ENCODE results near the gene KIF16B.
"Not testable (repeated sequence)": the region's sequence is repeated elsewhere in the genome, so short reads cannot be mapped to it uniquely, and the experiment has no call there.

KIF16B gene

DNA sequence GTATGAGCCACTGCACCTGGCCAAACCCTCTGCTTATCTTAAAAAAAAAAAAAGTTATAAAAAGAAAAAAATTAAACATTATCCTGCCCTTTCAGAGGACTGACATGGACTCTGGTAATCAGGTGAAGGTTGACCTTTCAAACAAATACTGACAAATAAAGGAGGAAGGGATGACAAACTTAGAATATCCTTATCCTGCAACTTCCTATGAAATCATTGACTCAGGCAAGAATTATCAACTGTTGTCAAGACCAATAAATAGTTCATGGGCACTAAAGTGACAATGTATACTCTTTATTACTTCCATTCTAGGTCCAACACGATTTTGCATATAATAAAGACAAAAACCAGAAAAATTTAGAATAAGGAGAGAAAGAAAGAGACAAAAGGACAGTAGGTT is 117.9 kb downstream of the KIF16B start:
- Histone ChIP-seq H3K27ac (ENCODE audit: low read depth, low read length) (no peak overlapping the region), H3K4me3 (ENCODE audit: low read depth, low read length) (no peak overlapping the region), H3K36me3 (ENCODE audit: insufficient read depth, low read length) (no peaks in the 10 kb centered on the region), H3K4me1 (ENCODE audit: control insufficient read depth, insufficient read depth, low read length, unreplicated experiment) (peaks cover 18% of the 10 kb centered on the region), H3K27me3 (ENCODE audit: insufficient read depth, low read length) (no peaks in the 10 kb centered on the region), H2AFZ (ENCODE audit: low read length, unreplicated experiment) (no peak overlapping the region), H3K79me2 (ENCODE audit: control insufficient read depth, insufficient read depth, low read length, unreplicated experiment) (no peaks in the 10 kb centered on the region)

DNA sequence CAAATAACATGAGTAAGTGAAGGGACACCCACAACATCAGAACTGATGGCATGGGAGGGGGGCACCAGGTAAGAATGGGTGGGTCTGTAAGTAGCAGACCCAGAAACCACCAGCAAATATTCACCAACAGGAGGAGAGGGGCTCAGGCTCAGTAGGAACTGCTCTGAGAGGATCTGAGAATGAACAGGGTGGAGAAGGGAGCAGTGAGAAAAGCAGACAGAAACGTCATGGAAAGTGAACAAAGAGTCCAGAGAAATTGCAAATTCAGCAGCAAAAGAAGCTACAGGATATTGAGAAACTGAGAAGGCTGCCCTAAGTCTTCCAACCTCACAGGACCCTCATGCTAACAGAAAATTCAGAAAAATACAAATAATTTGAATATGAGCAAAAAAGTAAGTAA is 121.3 kb downstream of the KIF16B start:
- H3K4me3 ChIP-seq (ENCODE audit: low read depth, low read length), result no peak overlapping the region
- no peak overlapping the region for H3K27ac ChIP-seq (ENCODE audit: low read depth, low read length)
- no peak overlapping the region for H2AFZ ChIP-seq (ENCODE audit: low read length, unreplicated experiment)
- no peaks in the 10 kb centered on the region for H3K79me2 ChIP-seq (ENCODE audit: control insufficient read depth, insufficient read depth, low read length, unreplicated experiment)
- H3K36me3 ChIP-seq (ENCODE audit: insufficient read depth, low read length), result no peaks in the 10 kb centered on the region
- H3K27me3 ChIP-seq (ENCODE audit: insufficient read depth, low read length), result no peaks in the 10 kb centered on the region
- no peaks in the 10 kb centered on the region for H3K4me1 ChIP-seq (ENCODE audit: control insufficient read depth, insufficient read depth, low read length, unreplicated experiment)

DNA sequence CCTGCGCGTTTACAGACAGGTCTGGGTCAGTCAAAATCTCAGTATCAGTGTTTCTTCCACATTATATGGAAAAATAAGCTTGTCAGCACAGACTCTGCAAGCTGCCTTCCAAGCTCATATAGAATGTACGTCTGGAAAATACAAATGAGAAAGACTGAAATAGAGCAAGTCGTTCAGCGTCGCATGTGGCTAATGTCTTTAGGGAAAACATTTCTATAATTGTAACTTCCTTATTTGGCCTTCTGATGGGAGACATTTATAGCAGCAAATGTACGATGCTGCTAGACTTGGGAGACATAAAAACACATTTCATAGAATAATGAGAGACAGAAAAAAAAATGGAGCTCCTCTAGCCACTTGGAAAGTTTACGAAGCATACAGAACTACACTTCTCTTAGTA is 122.2 kb downstream of the KIF16B start:
- Histone ChIP-seq H3K4me1 (ENCODE audit: control insufficient read depth, insufficient read depth, low read length, unreplicated experiment) (no peaks in the 10 kb centered on the region), H3K27me3 (ENCODE audit: insufficient read depth, low read length) (no peaks in the 10 kb centered on the region), H3K36me3 (ENCODE audit: insufficient read depth, low read length) (no peaks in the 10 kb centered on the region), H3K79me2 (ENCODE audit: control insufficient read depth, insufficient read depth, low read length, unreplicated experiment) (no peaks in the 10 kb centered on the region), H3K4me3 (ENCODE audit: low read depth, low read length) (no peak overlapping the region), H3K27ac (ENCODE audit: low read depth, low read length) (no peak overlapping the region), H2AFZ (ENCODE audit: low read length, unreplicated experiment) (no peak overlapping the region)

DNA sequence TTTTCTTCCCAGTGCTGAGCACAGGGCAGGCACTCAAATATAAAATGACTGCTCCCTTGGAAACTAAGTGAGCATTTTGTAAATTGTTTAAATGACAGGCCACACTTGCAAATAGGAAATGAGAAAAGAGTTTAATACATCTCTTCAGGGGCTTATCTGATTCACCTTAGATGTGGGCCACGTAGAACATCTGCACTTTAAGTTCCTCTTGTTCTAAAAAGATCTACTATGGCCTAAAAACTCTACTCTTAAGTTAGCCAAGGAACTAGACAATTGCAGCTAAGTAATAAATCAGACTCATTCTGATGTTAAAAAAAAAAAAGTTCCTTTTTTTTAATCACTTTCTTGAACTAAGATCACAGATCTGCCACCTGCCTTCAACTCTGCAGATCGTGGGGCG is 126.3 kb downstream of the KIF16B start:
- Histone ChIP-seq H3K27ac (ENCODE audit: low read depth, low read length) (no peak overlapping the region), H3K36me3 (ENCODE audit: insufficient read depth, low read length) (no peaks in the 10 kb centered on the region), H3K79me2 (ENCODE audit: control insufficient read depth, insufficient read depth, low read length, unreplicated experiment) (no peaks in the 10 kb centered on the region), H3K27me3 (ENCODE audit: insufficient read depth, low read length) (no peaks in the 10 kb centered on the region), H3K4me1 (ENCODE audit: control insufficient read depth, insufficient read depth, low read length, unreplicated experiment) (no peaks in the 10 kb centered on the region), H2AFZ (ENCODE audit: low read length, unreplicated experiment) (no peak overlapping the region), H3K4me3 (ENCODE audit: low read depth, low read length) (no peak overlapping the region)

DNA sequence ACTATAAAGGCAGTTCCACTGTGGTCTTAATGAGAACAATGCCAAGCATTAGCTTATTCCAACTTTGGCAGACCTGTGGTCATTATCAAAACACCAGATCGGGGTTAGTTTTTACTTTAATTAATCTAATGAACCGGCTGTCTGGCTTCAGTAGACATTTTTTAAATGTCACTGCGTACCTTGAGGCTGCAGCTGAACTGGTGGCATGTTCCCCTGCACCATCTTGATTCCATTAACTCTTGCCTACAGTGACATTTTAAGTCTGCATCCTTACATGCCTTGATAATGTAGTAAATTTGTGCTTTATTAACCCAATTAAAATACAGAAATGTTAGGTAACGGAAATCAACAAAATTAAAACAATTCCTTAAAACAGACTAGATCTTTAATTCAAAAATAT is 127.0 kb downstream of the KIF16B start:
- H2AFZ ChIP-seq (ENCODE audit: low read length, unreplicated experiment), result no peak overlapping the region
- H3K27me3 ChIP-seq (ENCODE audit: insufficient read depth, low read length), result no peaks in the 10 kb centered on the region
- no peaks in the 10 kb centered on the region for H3K4me1 ChIP-seq (ENCODE audit: control insufficient read depth, insufficient read depth, low read length, unreplicated experiment)
- H3K4me3 ChIP-seq (ENCODE audit: low read depth, low read length), result no peak overlapping the region
- H3K36me3 ChIP-seq (ENCODE audit: insufficient read depth, low read length), result no peaks in the 10 kb centered on the region
- no peaks in the 10 kb centered on the region for H3K79me2 ChIP-seq (ENCODE audit: control insufficient read depth, insufficient read depth, low read length, unreplicated experiment)
- H3K27ac ChIP-seq (ENCODE audit: low read depth, low read length), result no peak overlapping the region

DNA sequence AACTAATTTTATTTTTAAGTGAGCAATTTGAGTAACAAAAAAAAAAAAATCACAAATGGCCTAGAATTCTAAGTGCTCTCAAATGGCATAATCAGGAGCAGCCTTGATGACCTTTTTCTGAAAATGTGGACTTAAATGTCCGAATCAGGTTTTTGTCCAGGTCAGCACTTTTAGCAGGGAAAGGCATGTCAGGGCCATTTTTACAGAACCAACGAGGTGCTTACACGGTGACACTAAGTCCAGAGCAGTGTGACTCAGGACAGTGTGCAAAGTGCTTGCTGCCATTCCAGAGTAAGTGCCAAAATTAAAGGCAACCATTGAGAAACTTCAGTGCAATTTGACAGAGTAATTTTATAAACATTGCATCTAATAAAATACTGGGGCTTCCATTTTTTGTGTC is 127.8 kb downstream of the KIF16B start:
- H3K27me3 ChIP-seq (ENCODE audit: insufficient read depth, low read length), result no peaks in the 10 kb centered on the region
- H3K4me1 ChIP-seq (ENCODE audit: control insufficient read depth, insufficient read depth, low read length, unreplicated experiment), result no peaks in the 10 kb centered on the region
- no peaks in the 10 kb centered on the region for H3K36me3 ChIP-seq (ENCODE audit: insufficient read depth, low read length)
- H3K4me3 ChIP-seq (ENCODE audit: low read depth, low read length), result no peak overlapping the region
- no peak overlapping the region for H2AFZ ChIP-seq (ENCODE audit: low read length, unreplicated experiment)
- H3K79me2 ChIP-seq (ENCODE audit: control insufficient read depth, insufficient read depth, low read length, unreplicated experiment), result no peaks in the 10 kb centered on the region
- no peak overlapping the region for H3K27ac ChIP-seq (ENCODE audit: low read depth, low read length)

DNA sequence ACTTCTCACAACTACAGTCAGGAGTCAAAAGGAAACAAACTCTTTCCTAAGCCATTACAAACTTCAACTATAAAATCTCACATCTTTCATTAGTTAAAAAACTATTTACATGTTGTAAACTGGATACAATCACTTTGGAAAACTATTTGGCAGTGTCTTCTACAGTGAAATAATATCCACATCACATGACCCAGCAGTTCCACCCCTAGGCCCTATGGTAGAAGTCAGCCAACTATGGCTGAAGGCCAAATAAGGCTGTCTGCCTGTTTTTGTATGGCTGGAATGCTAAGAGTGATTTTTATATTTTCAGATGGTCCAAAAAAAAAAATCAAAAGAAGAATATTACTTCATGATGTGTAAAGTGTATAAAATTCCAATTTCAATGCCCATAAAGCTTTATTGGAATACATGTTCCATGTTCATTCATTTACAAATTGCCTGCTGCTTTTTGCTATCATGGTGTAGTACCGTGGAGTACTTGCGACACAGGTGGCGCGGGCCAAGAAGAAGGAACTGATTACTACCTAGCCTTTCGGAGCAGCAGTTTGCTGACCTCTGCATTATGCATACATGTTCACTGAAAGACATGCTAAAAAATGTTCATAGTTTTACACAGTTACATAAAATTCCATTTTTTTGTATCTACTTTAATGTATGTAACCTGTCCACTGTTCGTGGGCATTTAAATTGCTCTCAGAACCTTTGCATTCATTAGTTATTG is 129.0 kb downstream of the KIF16B start:
- no peak overlapping the region for H3K27ac ChIP-seq (ENCODE audit: low read depth, low read length)
- no peaks in the 10 kb centered on the region for H3K36me3 ChIP-seq (ENCODE audit: insufficient read depth, low read length)
- H2AFZ ChIP-seq (ENCODE audit: low read length, unreplicated experiment), result no peak overlapping the region
- H3K79me2 ChIP-seq (ENCODE audit: control insufficient read depth, insufficient read depth, low read length, unreplicated experiment), result no peaks in the 10 kb centered on the region
- H3K27me3 ChIP-seq (ENCODE audit: insufficient read depth, low read length), result no peaks in the 10 kb centered on the region
- no peak overlapping the region for H3K4me3 ChIP-seq (ENCODE audit: low read depth, low read length)
- no peaks in the 10 kb centered on the region for H3K4me1 ChIP-seq (ENCODE audit: control insufficient read depth, insufficient read depth, low read length, unreplicated experiment)

DNA sequence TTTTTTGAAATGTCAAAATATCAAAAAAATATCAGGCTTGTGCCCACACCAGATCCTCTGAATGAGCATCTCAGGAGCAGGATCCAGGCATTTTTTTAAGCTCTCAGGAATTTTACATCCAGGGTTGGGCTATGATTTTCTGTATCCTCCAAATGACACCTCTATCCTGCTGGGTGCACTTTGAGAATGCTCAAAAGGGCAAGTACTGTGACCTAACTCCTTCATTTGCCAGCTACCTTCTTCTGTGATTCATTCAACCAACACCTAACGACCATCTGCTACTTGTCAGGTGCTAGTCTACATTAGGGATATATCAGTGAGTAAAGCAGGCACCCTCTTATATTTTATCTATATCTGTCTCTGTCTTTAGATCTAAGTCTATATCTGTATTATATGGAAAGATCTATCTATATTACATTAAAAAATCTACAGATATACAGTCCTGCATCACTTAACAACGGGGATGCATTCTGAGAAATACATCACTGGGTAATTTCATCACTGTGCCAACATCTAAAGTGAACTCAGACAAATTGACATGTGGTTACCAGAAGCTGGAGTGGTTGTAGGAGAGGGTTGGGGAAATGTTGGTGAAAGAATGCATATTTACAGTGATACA is 131.6 kb downstream of the KIF16B start:
- no peaks in the 10 kb centered on the region for H3K79me2 ChIP-seq (ENCODE audit: control insufficient read depth, insufficient read depth, low read length, unreplicated experiment)
- no peak overlapping the region for H2AFZ ChIP-seq (ENCODE audit: low read length, unreplicated experiment)
- no peak overlapping the region for H3K27ac ChIP-seq (ENCODE audit: low read depth, low read length)
- no peak overlapping the region for H3K4me3 ChIP-seq (ENCODE audit: low read depth, low read length)
- no peaks in the 10 kb centered on the region for H3K36me3 ChIP-seq (ENCODE audit: insufficient read depth, low read length)
- H3K27me3 ChIP-seq (ENCODE audit: insufficient read depth, low read length), result no peaks in the 10 kb centered on the region
- H3K4me1 ChIP-seq (ENCODE audit: control insufficient read depth, insufficient read depth, low read length, unreplicated experiment), result no peaks in the 10 kb centered on the region

DNA sequence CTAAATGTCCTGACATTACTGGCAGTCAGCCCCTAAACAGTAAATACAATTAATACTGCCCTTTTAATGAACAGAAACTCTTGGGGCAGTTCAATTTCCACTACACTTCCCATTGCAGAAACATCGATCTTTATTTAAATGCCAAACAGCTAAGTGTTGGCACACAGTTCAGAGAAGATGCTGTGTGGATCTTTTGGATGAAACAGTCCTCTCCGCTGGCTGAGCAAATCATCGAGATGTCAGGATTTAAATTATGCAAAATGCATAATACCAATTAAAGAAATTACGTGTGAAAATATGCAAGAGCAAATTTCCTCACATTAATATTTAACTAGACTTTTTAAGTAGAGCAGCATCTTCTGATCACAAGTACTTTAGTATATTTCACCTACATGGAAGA is 132.6 kb downstream of the KIF16B start:
- no peak overlapping the region for H3K27ac ChIP-seq (ENCODE audit: low read depth, low read length)
- no peaks in the 10 kb centered on the region for H3K79me2 ChIP-seq (ENCODE audit: control insufficient read depth, insufficient read depth, low read length, unreplicated experiment)
- H3K4me1 ChIP-seq (ENCODE audit: control insufficient read depth, insufficient read depth, low read length, unreplicated experiment), result no peaks in the 10 kb centered on the region
- H2AFZ ChIP-seq (ENCODE audit: low read length, unreplicated experiment), result no peak overlapping the region
- H3K27me3 ChIP-seq (ENCODE audit: insufficient read depth, low read length), result no peaks in the 10 kb centered on the region
- no peaks in the 10 kb centered on the region for H3K36me3 ChIP-seq (ENCODE audit: insufficient read depth, low read length)
- no peak overlapping the region for H3K4me3 ChIP-seq (ENCODE audit: low read depth, low read length)

DNA sequence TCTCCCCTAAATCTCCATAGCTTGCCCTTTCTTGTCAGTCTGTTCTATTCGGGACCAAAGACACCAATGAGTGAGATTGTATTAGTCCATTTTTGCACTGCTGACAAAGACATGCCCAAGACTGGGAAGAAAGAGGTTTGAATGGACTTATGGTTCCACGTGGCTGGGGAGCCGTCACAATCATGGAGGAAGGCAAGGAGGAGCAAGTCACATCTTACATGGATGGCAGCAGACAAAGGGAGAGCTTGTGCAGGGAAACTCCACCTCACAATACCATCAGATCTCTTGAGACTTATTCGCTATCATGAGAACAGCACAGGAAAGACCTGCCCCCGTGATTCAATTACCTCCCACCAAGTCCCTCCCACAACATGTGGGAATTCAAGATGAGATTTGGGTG is 133.7 kb downstream of the KIF16B start:
- H3K79me2 ChIP-seq (ENCODE audit: control insufficient read depth, insufficient read depth, low read length, unreplicated experiment); H3K36me3 ChIP-seq (ENCODE audit: insufficient read depth, low read length); H3K27ac ChIP-seq (ENCODE audit: low read depth, low read length): not testable (repeated sequence)

DNA sequence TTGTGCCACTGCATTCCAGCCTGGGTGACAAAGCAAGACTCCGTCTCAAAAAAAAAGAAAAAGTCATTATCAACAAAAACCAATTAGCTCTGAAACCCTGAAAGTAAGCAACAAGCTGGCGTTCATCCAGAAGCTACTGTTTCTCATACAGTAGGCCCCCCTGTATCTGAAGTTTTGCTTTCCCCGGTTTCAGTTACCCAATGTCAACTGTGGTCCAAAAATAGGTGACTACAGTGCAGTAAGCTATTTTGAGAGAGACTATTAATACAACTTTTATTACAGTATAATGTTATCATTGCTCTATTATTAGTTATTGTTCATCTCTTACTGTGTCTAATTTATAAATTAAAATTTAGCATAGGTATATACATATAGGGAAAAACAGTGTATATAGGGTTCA is 135.1 kb downstream of the KIF16B start:
- Histone ChIP-seq H3K4me1 (ENCODE audit: control insufficient read depth, insufficient read depth, low read length, unreplicated experiment) (no peaks in the 10 kb centered on the region), H3K36me3 (ENCODE audit: insufficient read depth, low read length) (no peaks in the 10 kb centered on the region), H3K4me3 (ENCODE audit: low read depth, low read length) (no peak overlapping the region), H3K79me2 (ENCODE audit: control insufficient read depth, insufficient read depth, low read length, unreplicated experiment) (no peaks in the 10 kb centered on the region), H2AFZ (ENCODE audit: low read length, unreplicated experiment) (no peak overlapping the region), H3K27me3 (ENCODE audit: insufficient read depth, low read length) (no peaks in the 10 kb centered on the region), H3K27ac (ENCODE audit: low read depth, low read length) (no peak overlapping the region)

More for the DNA sequence above, 133.7 kb downstream of the KIF16B start:
- H3K27me3 ChIP-seq (ENCODE audit: insufficient read depth, low read length); H3K4me1 ChIP-seq (ENCODE audit: control insufficient read depth, insufficient read depth, low read length, unreplicated experiment); H3K4me3 ChIP-seq (ENCODE audit: low read depth, low read length); H2AFZ ChIP-seq (ENCODE audit: low read length, unreplicated experiment): not testable (repeated sequence)
